ENCODE results near the gene TLCD4. TPM values are rescaled to one million over a fixed set of nuclear protein-coding genes. Genes with fewer than 3 reads are reported as not detected.
A peak's percentile ranks its signal among the peaks of the same experiment; 100 is the strongest.

The TLCD4 gene
- total RNA-seq, 1 donor from 2014 or later, result 2.6 TPM

- DNase-seq (ENCODE audit: low spot score), result no peak
- H3K4me3 Mint-ChIP-seq (ENCODE audit: unreplicated experiment), result no peak overlapping the region
- TF ChIP-seq, protein P1, sequence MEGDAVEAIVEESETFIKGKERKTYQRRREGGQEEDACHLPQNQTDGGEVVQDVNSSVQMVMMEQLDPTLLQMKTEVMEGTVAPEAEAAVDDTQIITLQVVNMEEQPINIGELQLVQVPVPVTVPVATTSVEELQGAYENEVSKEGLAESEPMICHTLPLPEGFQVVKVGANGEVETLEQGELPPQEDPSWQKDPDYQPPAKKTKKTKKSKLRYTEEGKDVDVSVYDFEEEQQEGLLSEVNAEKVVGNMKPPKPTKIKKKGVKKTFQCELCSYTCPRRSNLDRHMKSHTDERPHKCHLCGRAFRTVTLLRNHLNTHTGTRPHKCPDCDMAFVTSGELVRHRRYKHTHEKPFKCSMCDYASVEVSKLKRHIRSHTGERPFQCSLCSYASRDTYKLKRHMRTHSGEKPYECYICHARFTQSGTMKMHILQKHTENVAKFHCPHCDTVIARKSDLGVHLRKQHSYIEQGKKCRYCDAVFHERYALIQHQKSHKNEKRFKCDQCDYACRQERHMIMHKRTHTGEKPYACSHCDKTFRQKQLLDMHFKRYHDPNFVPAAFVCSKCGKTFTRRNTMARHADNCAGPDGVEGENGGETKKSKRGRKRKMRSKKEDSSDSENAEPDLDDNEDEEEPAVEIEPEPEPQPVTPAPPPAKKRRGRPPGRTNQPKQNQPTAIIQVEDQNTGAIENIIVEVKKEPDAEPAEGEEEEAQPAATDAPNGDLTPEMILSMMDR (IDR thresholded peaks at IDR 0.05), result no peak
- no peaks in the 10 kb centered on the region for H3K4me1 Mint-ChIP-seq (ENCODE audit: low read depth)
- no peaks in the 10 kb centered on the region for H3K9me3 Mint-ChIP-seq (ENCODE audit: low read depth)
- no peaks in the 10 kb centered on the region for H3K36me3 Mint-ChIP-seq (ENCODE audit: low read depth)
- H3K27me3 Mint-ChIP-seq (ENCODE audit: low read depth), result no peaks in the 10 kb centered on the region
- no peak overlapping the region for H3K27ac Mint-ChIP-seq (ENCODE audit: unreplicated experiment)
These were observed 36.3 kb upstream of the TLCD4 start for GRCh38 chr1:95080879-95081278.

DNA sequence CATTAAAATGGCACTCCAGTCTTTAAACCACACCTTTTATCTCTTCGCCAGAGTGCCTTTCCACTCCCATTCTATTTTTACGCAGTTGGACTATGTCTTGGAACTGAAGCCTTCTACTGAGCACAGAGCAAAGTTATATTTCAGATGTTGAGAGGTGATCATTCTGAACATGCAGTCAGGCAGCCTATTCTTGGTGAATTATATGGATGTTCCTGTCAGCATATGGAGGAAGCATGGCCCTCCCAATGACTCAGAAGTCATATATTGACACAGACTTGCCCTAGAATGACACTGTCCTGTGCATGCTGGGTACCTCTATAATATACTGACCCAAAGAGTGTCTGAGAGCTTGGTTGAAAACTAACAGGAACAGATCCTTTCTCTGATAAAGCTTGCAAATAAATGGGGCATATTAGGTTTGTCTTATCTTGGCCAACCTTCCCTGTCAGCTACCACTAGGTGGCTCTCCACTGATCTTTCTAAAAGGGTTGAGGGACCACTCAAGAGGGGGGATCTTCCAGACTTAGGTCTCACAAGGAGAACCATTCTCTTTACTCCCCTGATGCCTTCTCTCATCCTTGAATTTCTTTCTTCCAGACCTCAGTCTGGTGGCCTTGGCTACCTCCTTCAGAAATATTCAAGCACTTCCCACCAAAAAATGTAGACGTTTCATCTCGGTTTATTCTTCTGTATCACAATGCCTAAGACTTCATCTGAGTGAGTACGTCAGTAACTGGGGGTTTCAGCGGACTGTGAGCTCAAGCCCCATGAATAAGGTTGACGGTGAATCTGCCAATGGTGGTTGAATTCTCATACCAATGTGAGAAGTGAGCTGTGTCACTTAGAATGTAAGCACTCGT lies 32.6 kb upstream of the TLCD4 start:
- Mint-ChIP-seq H3K4me3 (ENCODE audit: unreplicated experiment) (no peak overlapping the region), H3K9me3 (ENCODE audit: low read depth) (no peaks in the 10 kb centered on the region), H3K27me3 (ENCODE audit: low read depth) (no peaks in the 10 kb centered on the region), H3K36me3 (ENCODE audit: low read depth) (no peaks in the 10 kb centered on the region), H3K27ac (ENCODE audit: unreplicated experiment) (no peak overlapping the region), H3K4me1 (ENCODE audit: low read depth) (peaks cover 19% of the 10 kb centered on the region)
- TF ChIP-seq, protein P1 (IDR thresholded peaks at IDR 0.05), result peak; percentile 79
- DNase-seq (ENCODE audit: low spot score), result no peak

DNA sequence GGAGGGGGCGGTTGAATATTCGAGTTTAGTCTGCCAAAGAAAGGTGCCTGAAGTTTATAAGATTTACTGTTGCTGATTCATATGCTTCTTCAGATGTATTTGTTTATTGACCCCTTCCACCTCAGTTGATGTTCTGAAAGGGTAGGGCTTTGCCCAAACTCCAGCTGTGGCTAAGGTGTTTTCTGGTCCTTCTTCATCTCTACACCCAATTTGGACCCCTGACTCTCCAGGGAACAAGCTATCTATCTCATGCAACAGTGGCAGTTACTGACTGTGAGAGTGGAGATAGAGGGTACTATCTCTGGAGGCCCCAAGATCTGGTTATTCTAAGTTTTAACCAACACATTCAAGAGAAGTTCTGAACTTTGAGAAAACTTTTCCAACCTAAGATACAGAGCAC lies 31.8 kb upstream of the TLCD4 start:
- Mint-ChIP-seq H3K4me1 (ENCODE audit: low read depth) (peaks cover 19% of the 10 kb centered on the region), H3K27me3 (ENCODE audit: low read depth) (no peaks in the 10 kb centered on the region), H3K27ac (ENCODE audit: unreplicated experiment) (no peak overlapping the region), H3K4me3 (ENCODE audit: unreplicated experiment) (no peak overlapping the region), H3K36me3 (ENCODE audit: low read depth) (no peaks in the 10 kb centered on the region), H3K9me3 (ENCODE audit: low read depth) (no peaks in the 10 kb centered on the region)
- TF ChIP-seq, protein P1 (IDR thresholded peaks at IDR 0.05), result no peak
- no peak for DNase-seq (ENCODE audit: low spot score)

GRCh38 chr1:95086949-95087533 lies 30.1 kb upstream of the TLCD4 start:
- Mint-ChIP-seq H3K9me3 (ENCODE audit: low read depth) (no peaks in the 10 kb centered on the region), H3K27me3 (ENCODE audit: low read depth) (no peaks in the 10 kb centered on the region), H3K27ac (ENCODE audit: unreplicated experiment) (peak overlapping the region; percentile 94), H3K4me3 (ENCODE audit: unreplicated experiment) (peak overlapping the region; percentile 23), H3K36me3 (ENCODE audit: low read depth) (no peaks in the 10 kb centered on the region), H3K4me1 (ENCODE audit: low read depth) (peaks cover 19% of the 10 kb centered on the region)
- DNase-seq (ENCODE audit: low spot score), result no peak
- TF ChIP-seq, protein P1 (IDR thresholded peaks at IDR 0.05), result no peak

- Mint-ChIP-seq H3K9me3 (ENCODE audit: low read depth) (no peaks in the 10 kb centered on the region), H3K27ac (ENCODE audit: unreplicated experiment) (peak overlapping the region; percentile 77)
These were observed 28.9 kb upstream of the TLCD4 start for GRCh38 chr1:95088303-95088702.

More at GRCh38 chr1:95088303-95088702, 28.9 kb upstream of the TLCD4 start:
- DNase-seq (ENCODE audit: low spot score), result no peak
- H3K27me3 Mint-ChIP-seq (ENCODE audit: low read depth), result no peaks in the 10 kb centered on the region
- TF ChIP-seq, protein P1 (IDR thresholded peaks at IDR 0.05), result no peak
- H3K36me3 Mint-ChIP-seq (ENCODE audit: low read depth), result no peaks in the 10 kb centered on the region
- H3K4me1 Mint-ChIP-seq (ENCODE audit: low read depth), result peaks cover 19% of the 10 kb centered on the region
- H3K4me3 Mint-ChIP-seq (ENCODE audit: unreplicated experiment), result no peak overlapping the region
